ENCODE measurements around the gene MYD88.

GRCh38 chr3:38121451-38121831 lies 17.0 kb upstream of the MYD88 start:
- TF ChIP-seq CTCF (IDR thresholded peaks at IDR 0.05) (no peak), SIN3A (IDR thresholded peaks at IDR 0.05; ENCODE audit: borderline replicate concordance, insufficient read depth, low read depth, low read length) (no peak), POLR2AphosphoS5 (IDR thresholded peaks at IDR 0.05; ENCODE audit: low read depth, low read length) (no peak), TCF7L2 (IDR thresholded peaks at IDR 0.05; ENCODE audit: low read depth, low read length) (no peak)
